NCI-H526 (cell line): ENCODE results near the gene PLD4.

Experiments used
- DNase-seq, 2 experiments: peaks; one replicate each; lab custom pipeline; 2025; lab: John Stamatoyannopoulos, UW

The PLD4 gene

DNA sequence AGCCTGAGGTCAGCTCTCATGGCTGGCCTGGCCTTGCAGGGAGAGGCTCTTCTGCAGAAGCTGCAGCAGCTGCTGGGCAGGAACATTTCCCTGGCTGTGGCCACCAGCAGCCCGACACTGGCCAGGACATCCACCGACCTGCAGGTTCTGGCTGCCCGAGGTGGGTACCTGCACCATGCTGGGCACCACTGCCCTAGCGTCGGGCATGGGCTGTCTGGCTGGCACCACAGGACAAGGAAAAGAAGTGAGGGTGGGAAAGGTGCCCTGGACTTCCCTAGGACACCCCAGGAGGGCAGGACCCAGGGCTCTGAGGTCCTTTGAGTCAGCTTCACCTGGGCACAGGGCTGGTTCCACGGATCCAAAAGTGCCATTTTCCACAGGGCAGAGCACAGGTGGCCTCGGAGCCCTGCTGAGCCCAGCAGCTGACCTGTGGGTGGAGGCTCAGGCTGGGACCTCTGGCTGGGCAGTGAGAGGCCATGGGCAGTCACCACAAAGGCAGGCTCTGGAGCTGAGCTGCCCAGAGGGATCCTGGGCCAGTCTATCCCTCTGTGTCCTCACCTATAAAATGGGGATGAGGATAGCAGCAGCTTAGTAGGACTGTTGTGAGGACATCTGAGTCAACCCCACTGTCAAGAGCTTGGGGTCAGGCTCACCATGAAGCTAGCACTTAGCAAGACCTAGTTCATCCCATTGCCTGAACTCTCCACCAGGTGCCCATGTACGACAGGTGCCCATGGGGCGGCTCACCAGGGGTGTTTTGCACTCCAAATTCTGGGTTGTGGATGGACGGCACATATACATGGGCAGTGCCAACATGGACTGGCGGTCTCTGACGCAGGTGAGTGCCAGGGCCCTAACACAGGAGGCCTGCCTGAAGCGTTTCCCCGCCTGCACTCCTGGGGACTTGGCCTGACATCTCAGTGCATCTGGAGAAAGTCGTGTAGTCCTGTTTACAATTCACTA lies 4.9 kb downstream of the PLD4 start:
- no peak for DNase-seq

DNA sequence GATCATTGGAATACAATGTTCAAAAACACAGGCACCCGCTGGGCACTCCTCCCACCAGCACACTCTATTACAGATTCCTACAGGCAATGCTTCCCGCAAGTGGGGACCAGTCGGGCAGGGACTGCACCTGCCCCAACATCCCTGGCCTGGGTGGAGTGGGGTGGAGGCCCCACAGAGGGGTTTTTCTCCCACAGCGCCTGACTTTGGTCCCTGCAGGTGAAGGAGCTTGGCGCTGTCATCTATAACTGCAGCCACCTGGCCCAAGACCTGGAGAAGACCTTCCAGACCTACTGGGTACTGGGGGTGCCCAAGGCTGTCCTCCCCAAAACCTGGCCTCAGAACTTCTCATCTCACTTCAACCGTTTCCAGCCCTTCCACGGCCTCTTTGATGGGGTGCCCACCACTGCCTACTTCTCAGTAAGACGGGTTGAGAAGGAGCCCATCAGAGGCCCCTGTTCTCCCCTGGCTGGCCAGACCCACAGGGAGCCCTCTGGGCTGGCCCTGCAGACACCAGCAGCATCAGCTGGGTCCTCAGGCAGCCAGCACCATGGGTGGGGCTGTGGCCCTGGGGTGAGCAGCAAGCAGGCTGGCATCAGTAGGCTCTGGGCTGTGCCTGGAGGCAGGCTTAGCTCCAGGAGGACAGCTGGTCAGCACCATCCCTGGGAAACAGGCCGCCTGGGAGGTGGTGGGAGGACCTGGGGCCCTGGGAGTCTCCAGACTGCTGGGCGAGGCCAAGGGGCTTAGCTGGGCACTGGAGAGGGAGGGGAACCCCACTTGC lies 6.0 kb downstream of the PLD4 start:
- DNase-seq: no peak

DNA sequence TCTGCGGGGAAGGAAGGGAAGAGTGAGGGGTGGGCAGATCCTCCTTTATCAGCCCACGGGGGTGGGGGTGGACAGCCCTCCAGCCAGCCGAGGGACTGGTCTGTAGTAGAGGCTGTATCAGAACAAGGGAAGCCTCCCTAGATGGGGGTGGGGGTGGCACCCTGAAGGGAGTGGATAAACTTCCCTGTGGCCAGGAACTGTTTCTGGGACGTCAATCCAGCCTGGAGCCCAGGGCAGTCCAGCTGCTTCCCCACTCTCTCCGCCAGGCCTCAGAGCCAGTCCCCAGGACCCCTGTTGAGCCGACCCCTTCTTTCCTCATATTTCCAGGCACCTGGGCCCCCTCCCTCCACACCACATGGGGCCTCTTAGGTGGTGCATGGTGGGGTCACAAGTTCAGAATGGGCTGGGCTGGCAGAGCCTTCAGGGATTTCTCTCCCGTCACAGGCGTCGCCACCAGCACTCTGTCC lies 6.7 kb downstream of the PLD4 start:
- DNase-seq: no peak

DNA sequence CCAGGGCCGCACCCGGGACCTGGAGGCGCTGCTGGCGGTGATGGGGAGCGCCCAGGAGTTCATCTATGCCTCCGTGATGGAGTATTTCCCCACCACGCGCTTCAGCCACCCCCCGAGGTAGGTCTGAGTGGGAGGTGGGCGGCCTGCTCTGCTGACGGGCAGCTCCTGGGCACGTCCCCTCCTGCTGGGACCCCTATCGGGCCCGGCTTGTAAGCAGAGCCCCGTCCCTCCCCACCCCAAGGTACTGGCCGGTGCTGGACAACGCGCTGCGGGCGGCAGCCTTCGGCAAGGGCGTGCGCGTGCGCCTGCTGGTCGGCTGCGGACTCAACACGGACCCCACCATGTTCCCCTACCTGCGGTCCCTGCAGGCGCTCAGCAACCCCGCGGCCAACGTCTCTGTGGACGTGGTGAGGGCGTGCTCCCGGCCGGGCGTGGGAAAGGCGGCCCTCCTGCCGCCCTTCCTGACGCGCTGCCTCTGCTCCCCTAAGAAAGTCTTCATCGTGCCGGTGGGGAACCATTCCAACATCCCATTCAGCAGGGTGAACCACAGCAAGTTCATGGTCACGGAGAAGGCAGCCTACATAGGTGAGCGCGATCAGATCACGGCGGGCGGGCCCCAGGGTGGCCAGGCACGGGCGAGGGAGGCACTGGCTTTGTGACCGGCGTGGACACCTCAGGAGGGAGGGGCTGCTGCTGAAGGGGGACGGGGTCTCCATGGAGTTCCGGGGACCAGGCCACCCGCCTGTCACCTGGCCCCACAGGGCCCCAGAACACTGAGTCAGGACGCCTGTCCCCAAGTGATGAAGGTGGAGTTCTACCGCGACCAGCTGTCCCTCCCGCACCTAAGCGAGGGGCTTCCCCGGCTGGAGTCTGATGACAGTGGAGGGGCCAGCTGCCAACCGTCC lies 7.3 kb downstream of the PLD4 start:
- DNase-seq: no peak

DNA sequence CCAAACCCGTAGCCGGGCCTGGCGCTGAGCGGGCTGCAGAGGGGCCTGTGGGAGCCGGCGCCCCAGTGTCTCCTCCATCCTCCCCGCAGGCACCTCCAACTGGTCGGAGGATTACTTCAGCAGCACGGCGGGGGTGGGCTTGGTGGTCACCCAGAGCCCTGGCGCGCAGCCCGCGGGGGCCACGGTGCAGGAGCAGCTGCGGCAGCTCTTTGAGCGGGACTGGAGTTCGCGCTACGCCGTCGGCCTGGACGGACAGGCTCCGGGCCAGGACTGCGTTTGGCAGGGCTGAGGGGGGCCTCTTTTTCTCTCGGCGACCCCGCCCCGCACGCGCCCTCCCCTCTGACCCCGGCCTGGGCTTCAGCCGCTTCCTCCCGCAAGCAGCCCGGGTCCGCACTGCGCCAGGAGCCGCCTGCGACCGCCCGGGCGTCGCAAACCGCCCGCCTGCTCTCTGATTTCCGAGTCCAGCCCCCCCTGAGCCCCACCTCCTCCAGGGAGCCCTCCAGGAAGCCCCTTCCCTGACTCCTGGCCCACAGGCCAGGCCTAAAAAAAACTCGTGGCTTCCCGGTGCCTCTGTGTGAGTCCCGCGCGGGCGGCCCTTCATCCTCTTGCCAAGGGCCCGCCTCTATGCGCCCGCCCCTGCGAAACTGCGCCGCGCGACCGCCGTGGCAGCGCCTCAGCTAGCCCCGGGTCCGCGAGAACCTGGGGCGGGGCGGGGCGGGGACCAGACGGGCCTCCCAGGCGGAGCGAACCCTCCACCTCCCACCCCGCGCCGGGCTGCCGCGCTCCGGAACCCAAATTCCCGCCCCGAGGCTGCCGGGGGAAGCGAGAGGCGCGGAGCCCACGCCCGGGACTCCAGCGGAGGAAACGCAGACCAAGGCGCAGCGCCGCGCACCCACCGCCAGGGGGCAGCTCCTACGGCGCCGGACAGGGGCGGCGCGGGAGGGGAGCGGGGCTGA lies 8.3 kb downstream of the PLD4 start:
- DNase-seq: peak; percentile 62 to 94

DNA sequence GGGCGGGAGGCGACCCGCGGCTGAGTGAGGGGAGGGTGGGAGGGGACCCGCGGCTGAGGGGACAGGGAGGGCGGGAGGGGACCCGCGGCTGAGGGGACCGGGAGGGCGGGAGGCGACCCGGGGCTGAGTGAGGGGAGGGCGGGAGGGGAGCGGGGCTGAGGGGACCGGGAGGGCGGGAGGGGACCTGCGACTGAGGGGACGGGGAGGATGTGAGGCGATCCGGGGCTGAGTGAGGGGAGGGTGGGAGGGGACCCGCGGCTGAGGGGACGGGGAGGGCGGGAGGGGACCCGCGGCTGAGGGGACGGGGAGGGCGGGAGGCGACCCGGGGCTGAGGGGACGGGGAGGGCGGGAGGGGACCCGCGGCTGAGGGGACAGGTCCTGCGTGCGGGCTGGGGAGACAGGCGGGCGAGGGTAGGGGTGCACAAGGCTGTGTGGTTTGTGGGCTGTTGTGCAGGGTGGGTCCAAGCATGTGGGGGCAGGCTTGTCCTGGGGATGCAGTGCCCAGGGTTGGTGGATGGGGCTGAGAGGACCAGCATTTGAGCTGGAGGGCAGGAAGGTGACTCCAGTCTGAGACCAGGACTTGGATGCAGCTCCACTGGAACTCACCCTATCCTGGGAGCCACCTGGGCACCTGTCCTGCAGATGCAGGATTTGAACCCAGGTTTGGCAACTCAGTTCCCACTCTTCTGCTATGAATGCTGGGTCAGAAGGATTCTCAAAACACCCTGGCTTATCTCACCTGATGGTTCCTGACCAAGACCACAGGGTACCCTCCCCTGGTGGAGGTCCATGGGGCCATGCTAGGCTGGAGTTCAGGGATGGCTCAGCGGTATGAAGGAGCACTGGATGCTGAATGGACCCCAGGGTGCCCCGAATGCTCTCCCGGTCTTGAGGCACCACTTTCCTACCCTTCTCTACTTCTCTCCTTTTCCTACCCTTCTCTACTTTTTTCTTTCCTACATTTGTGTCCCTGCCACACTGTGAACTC lies 9.4 kb downstream of the PLD4 start:
- DNase-seq: no peak

DNA sequence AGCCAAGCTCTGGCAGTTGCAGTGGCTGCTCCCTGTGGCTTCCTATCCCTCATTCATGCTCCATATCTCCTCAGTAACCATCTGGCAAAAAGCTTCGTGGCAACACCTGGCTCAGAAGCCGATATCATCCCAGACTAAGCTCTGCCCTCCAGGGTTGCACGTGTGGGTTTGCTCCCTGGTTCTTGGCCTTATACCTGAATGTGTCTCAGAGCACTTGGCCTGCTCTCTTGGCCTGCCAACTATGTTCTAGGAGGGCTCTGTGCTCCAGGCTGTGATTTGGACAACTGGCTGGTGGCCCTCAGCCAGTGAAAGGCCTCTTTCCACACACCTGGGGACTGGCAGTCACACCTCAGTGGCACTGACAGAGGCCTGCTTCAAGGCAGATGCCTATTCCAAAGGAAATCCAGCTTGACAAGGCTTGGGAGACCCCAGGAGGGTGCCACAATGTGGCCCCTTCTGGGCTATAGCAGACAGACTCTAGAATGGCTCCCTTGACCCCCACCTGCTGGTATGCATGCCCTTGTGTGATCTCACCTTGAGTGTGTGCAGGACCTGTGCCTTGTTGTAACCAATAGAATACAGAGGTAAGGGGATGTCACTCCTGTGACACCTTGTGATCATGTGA lies 10.5 kb downstream of the PLD4 start:
- no peak for DNase-seq

DNA sequence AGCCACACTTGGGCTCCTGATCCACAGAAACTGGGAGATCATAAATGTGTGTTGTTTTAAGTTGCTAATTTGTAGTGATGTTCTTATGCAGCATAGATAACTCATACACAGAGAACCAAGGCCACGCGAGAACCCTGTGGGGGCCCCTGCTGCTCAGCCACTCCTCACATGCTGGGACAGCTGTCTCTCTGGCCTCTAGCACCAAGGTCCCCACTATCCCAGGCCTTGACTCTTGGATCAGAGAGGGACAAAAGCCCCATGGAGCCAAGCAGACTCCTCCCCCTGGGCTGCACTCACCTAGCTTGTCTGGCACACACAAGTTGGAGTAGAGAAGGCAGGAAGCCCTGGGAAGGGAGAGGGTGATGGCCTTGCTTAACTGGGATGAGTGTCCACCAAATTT lies 11.3 kb downstream of the PLD4 start:
- no peak for DNase-seq

DNA sequence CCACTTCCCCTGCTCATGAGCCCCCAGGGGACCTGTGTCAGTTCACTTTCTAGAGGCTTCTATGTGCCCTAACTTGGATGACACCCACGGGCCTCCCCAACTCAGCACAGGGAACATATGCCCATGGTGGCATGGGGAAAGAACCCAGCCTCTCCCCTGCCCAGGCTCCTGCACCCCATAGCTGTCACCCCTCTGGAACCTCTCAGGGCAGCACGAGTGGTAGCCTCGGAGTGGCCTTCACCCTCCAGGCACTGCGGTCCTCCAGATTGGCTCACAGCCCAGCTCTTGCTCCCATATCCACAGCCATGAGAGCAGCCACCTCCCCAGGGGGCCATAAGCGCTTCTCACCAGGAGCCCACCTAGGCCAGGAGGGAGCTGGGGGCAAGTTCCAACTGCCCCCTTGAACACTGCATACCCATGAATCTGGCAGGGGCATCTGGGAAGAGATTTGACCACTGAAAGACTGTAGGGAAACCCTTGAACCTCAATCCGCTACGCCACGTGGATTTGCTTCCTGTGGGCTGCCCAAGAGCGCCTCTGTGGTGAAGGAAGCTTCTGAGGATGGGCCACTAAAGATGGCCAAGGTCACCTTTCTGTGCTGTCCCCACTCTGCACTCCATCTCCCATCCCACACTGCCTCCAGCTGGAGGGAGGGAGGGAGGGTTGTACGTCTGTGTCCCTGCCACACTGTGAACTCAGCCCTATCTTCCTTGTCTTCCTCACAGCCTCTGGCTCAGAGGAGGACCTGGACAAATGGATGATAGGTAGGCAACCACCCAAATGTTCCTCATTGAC lies 11.9 kb downstream of the PLD4 start:
- no peak for DNase-seq

DNA sequence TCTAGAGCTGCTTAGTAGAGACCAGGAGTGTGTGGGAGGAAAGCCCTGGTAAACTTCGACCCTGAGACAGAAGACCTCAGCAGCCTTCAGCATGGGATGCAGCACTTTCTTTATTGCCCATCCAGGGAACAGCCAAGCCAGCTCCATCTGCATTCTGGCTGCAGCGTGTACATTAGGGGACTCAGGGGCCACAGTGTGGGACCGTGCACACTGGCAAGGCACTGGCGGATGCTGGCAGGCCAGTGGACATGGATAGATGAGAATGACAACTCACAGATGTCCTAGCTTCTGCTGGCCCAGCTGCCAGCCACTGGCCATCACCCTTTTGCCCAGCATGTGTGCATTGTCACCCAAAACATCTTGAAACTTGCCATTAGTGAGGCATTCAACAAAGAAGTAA lies 12.5 kb downstream of the PLD4 start:
- no peak for DNase-seq

DNA sequence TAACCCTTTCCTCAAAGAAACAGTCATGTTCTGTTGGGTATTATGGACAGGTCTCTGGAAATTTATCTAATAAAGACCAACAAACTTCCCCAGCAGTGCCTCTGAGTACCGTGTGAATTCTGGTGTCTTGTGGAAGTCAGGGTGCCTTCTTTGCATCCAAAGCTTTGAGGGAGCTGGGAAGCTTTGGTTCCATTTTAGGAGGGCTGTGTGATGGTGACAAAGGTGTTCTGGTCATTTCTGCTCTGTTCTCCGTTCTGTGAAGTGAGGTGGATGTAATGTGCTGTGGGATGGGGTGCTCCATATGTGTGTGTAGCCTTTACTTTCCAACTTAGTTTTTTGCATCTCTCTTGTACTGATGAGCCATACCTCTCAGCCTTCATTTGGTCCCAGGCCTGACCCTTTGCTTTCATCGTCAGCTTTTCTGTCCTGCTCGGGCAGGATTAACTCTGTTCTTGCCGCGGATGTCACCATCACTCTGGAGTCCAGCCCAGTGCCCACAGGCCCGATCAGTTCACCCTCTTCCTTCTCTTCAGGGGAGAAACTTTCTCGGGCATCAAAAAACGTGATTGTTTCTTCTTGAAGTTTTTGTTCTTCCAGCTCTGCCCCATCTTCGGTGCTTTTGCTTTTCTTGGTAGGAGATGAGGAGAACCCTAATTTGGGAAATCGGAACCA lies 13.2 kb downstream of the PLD4 start:
- no peak for DNase-seq

DNA sequence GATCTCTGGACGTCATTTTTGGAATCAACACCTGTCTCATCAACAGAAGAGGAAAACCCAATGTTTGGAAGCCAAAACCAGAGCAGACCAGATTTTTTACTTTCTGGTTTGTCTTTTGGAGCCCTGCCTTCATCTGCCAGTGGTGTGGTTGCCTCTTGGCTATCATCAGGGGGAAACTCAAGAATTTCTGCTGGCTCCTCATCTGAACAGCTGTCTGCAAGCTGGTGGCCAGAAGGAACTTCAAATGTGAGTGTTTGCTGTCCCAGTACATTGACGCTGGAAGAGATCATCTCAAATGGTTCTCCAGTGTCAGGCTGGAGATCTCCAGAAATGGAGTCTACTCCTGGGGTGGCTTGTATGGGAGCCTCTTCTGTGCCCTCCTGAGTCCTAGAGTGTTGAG lies 13.8 kb downstream of the PLD4 start:
- no peak for DNase-seq

DNA sequence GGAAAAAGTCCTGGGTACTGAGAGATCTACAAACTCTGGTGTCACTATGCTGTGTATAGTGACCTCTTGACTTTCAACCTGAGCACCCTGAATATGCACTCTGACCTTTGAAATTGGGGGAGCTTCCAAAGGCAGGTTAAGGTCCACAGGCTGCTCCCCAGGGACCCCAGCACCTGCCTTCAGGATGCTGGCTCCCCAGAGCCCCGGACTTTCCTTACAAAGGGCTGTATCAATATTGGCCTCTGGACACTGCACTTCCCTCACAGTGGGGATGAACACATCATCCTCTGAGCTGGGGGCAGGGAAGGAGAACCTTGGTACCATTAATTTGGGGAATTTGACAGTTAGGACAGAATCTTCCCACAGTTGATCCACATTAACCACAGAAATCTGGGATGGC lies 14.3 kb downstream of the PLD4 start:
- no peak for DNase-seq

DNA sequence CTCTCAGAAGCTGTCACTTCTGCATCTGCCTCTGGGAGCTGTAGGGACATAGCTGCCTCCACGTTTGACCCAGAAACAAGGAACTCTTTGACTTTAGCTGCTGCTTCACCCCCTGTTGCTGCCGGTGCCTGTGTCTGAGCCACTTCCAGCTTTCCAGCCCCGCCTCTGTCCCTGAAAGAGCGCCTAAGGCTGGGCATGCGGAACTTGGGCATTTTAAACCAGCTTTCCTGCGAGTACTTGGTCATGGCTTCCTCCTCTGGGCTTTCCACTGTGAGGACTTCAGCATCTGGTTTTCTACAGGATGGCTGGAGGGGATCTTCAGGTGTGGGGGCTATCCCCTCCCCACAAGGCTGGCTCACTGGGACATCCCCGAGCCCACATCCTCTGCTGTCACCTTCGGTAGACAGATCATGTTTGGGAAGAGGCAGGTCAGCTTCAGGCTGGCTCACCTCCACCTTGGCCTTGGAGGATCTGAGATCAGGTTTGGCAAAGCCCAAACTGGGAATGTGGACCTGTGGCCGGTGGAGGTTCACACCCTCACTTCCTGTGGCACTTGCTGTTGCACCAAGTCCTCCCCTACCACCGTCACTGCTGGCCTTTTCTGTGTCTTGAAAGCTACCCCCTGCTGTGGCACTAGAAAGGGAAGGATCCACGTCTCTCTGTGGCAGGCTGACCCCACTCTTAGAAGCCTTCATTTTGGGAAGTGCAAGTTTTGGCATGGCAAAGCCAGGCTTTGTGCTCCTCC lies 15.2 kb downstream of the PLD4 start:
- DNase-seq: no peak

DNA sequence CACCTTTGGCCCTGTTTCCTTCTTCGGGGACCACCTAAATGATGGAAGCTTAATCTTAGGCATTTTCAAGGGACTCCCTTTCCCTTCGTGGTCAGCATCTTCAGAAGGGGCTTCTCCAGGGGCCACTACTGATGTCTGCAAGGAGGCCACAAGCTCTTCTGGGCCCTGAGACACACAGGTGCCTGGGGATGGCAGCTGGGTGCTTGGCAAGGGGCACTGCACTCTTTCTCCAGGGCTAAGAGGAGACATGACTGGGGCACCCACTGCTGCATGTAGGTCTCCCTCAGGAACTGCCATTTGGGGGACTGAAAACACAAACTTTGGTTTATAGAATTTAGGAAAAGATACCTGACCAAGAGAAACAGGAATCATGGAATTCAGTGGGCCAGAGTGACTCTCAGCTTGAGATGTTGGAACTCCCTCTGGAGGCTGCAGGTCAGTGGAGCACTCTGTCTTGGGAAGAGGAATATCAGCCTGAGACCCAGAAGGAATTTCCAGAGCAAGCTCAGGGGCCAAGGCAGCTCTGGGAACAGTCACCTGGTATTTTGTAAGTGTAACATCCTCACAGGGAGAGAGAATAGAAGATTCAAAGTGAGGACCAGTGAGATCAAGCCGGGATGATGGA lies 16.0 kb downstream of the PLD4 start:
- DNase-seq: peak in 1 of 2 experiments; percentile 15
